SU-DHL-6 (cell line): ENCODE data around the gene NSUN7.

Source experiments
- H2AFZ ChIP-seq: fragments of 200-600 bp; sonication (generic); 2 replicates; pipeline ENCODE4 v1.6.1; 2014; ENCODE audit warnings: low read depth, mild to moderate bottlenecking, moderate library complexity, mixed read lengths, antibody characterized with exemption, low read length; ENCODE audit not compliant: severe bottlenecking
- H3F3A ChIP-seq: fragments of 200-600 bp; shearing (Covaris generic); 2 replicates; pipeline ENCODE4 v1.6.0; 2016; ENCODE audit warnings: antibody characterized with exemption, mild to moderate bottlenecking; ENCODE audit not compliant: insufficient read depth
- H3K27ac ChIP-seq: fragments of 200-600 bp; sonication (generic); 2 replicates; pipeline ENCODE4 v1.5.1; 2016; ENCODE audit warnings: low read depth, mild to moderate bottlenecking, low read length, moderate library complexity, mixed read lengths
- H3K27me3 ChIP-seq: fragments of 200-600 bp; sonication (generic), shearing (Covaris generic); 2 replicates; pipeline ENCODE4 v1.6.0; 2014; ENCODE audit warnings: mild to moderate bottlenecking, low read length
- H3K36me3 ChIP-seq: fragments of 200-600 bp; sonication (generic); 2 replicates; pipeline ENCODE4 v1.6.1; 2014; ENCODE audit warnings: mild to moderate bottlenecking, low read length, mixed read lengths
- H3K4me2 ChIP-seq: fragments of 300-600, 200-600 bp; shearing (Covaris generic), sonication (generic); 2 replicates; pipeline ENCODE4 v1.6.0; 2014; ENCODE audit warnings: low read length, low read depth, mild to moderate bottlenecking; ENCODE audit not compliant: poor library complexity, severe bottlenecking
- H3K4me3 ChIP-seq: fragments of 200-600 bp; sonication (generic); 2 replicates; pipeline ENCODE4 v1.5.1; 2014; ENCODE audit warnings: antibody characterized with exemption, low read length, mild to moderate bottlenecking, mixed read lengths; ENCODE audit not compliant: insufficient read depth, poor library complexity, severe bottlenecking
- H3K79me2 ChIP-seq: fragments of 200-600 bp; sonication (generic); 2 replicates; pipeline ENCODE4 v1.6.1; 2014; ENCODE audit warnings: mild to moderate bottlenecking, low read length, moderate library complexity; ENCODE audit not compliant: insufficient read depth
- H3K9ac ChIP-seq: fragments of 200-600 bp; sonication (generic); 2 replicates; pipeline ENCODE4 v1.7.0; 2014; ENCODE audit warnings: mild to moderate bottlenecking, low read length
- H3K9me2 ChIP-seq: fragments of 200-600 bp; sonication (generic); replicated peaks from 2 replicates; pipeline ENCODE4 v1.6.1; 2014; ENCODE audit warnings: low read length; ENCODE audit not compliant: insufficient read depth
- H3K9me3 ChIP-seq: fragments of 200-600 bp; sonication (generic); 2 replicates; pipeline ENCODE4 v1.6.1; 2014; ENCODE audit warnings: low read length, mixed read lengths; ENCODE audit not compliant: insufficient read depth
- H4K20me1 ChIP-seq: fragments of 200-600 bp; sonication (generic); 2 replicates; pipeline ENCODE4 v1.6.1; 2014; ENCODE audit warnings: low read depth, mild to moderate bottlenecking, antibody characterized with exemption, low read length, moderate library complexity, mixed read lengths
- CTCF ChIP-seq: fragments of 200-600 bp; sonication (generic); IDR thresholded peaks from one replicate; pipeline ENCODE4 v1.5.1; 2017; ENCODE audit warnings: antibody characterized with exemption, mild to moderate bottlenecking, low read length, moderate library complexity; ENCODE audit not compliant: insufficient read depth, poor library complexity, severe bottlenecking
- EZH2phosphoT487 ChIP-seq: fragments of 200-600 bp; sonication (generic), shearing (Covaris generic); conservative IDR thresholded peaks from 2 replicates; pipeline ENCODE4 v1.6.1; 2018; ENCODE audit warnings: mild to moderate bottlenecking, antibody characterized with exemption, low read length, moderate library complexity, mixed read lengths

NSUN7 gene

GRCh38 chr4:40858962-40859361 is 109.2 kb downstream of the NSUN7 start:
- Histone ChIP-seq H3K36me3 (no peaks in the 10 kb centered on the region), H2AFZ (no peak overlapping the region), H3F3A (peaks cover 6% of the 10 kb centered on the region; the same call in 1 of the 2 replicates), H4K20me1 (no peaks in the 10 kb centered on the region), H3K9me2 (no peaks in the 10 kb centered on the region), H3K4me2 (no peak overlapping the region), H3K27ac (no peak overlapping the region), H3K4me3 (no peak overlapping the region), H3K27me3 (no peaks in the 10 kb centered on the region), H3K79me2 (no peaks in the 10 kb centered on the region), H3K9me3 (no peaks in the 10 kb centered on the region), H3K9ac (no peak overlapping the region)
- TF ChIP-seq CTCF (no peak), EZH2phosphoT487 (no peak)
